Prostate gland (tissue), 2 donors: ENCODE results near the gene ASIC1. TPM values are rescaled to one million over a fixed set of nuclear protein-coding genes. Genes with fewer than 3 reads are reported as not detected.
A peak's percentile ranks its signal among the peaks of the same experiment; 100 is the strongest.

Experiments used
- DNase-seq: peaks from one replicate; pipeline ENCODE4 v3.0.0-alpha.2; 2019; ENCODE audit warnings: low spot score
- H3K27ac ChIP-seq, 2 donors: fragments of 200-600 bp; sonication (generic); 2 replicates each; pipeline ENCODE4 v1.5.1; 2017 to 2019
- H3K27me3 ChIP-seq: fragments of 200-600 bp; sonication (generic); replicated peaks from 2 replicates; pipeline ENCODE4 v1.5.1; 2019; ENCODE audit not compliant: insufficient read depth
- H3K36me3 ChIP-seq, 2 donors: fragments of 200-600 bp; sonication (generic); 1 replicate in 1 of 2; 2 replicates in 1 of 2; pipeline versions ENCODE4 v1.5.1 to v1.8.1; 2017 to 2019
- H3K4me1 ChIP-seq: fragments of 200-600 bp; sonication (generic); replicated peaks from 2 replicates; pipeline ENCODE4 v1.5.1; 2019
- H3K4me3 ChIP-seq, 2 donors: fragments of 200-600 bp; sonication (generic); 2 replicates each; pipeline ENCODE4 v1.5.1; 2017 to 2019
- H3K9me3 ChIP-seq: fragments of 200-600 bp; sonication (generic); 2 replicates; pipeline ENCODE4 v1.5.1; 2017
- POLR2A ChIP-seq: fragments of 450-650 bp; IDR thresholded peaks from one replicate; pipeline ENCODE4 v1.6.1; 2016; ENCODE audit warnings: antibody characterized with exemption, mild to moderate bottlenecking
- POLR2AphosphoS5 ChIP-seq: sonication (generic); formaldehyde crosslinking; IDR thresholded peaks from one replicate; pipeline ENCODE4 v1.6.1; 2017; ENCODE audit warnings: antibody characterized with exemption
- WGBS: methylation state at CpG from one replicate; pipeline ENCODE4 v1.1.5; 2018; 5-methylcytosine and 5-hydroxymethylcytosine counted together
- intact Hi-C: fragments of 100-400 bp; cut with DNase I; formaldehyde crosslinking; loops from one replicate; pipeline ENCODE4 v1.14.2; 2022
- total RNA-seq, 2 donors: library from RNA; depleted of rRNA; stranded (reverse); fragments of >200 nt; gene quantifications; one replicate each; pipeline ENCODE4 v1.1.0, GENCODE V29; 2016
- TF ChIP-seq, protein P1 (sequence below), 4 experiments: fragments of 200-600 bp in 2 of 4; fragments of 450-650 bp in 2 of 4; sonication (generic) in 2 of 4; IDR thresholded peaks; 1 replicate in 3 of 4; 2 replicates in 1 of 4; pipeline ENCODE4 v1.5.1; 2016 to 2019; ENCODE audit warnings: antibody characterized with exemption in 4 of 4, mild to moderate bottlenecking in 2 of 4, moderate library complexity in 2 of 4

Gene ASIC1
- total RNA-seq, 2 donors from 2014 or later = 2.7 to 3.2 TPM

DNA sequence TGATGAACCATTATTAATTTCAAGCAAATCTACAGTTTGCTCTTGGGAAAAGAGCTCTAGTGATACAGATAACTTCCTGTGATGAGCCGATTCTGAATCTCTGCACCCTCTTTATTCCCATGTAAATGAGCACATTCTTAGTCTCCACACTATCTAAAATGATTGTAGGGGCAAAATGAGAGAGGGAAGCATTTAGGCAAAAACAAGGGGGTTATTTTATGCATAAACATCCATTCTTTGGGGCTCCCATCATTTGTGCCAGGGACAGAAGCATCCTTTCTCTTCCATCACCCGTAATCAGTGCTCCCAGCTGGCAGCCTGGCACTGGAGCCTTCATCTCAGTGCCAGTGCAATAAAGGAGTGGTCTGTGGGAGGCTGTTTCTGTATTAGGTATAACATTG lies 44.7 kb downstream of the ASIC1 start:
- H3K36me3 ChIP-seq = peaks cover 3 to 10% of the 10 kb centered on the region in 2 donors
- 79% methylated on average over 2 of the region's 2 CpGs for WGBS
- no peak overlapping the region for H3K4me3 ChIP-seq
- H3K27me3 ChIP-seq = no peaks in the 10 kb centered on the region
- no peak overlapping the region for H3K27ac ChIP-seq
- H3K4me1 ChIP-seq = peaks cover 5% of the 10 kb centered on the region
- DNase-seq = no peak
- no peak for TF ChIP-seq POLR2AphosphoS5
- no peak for TF ChIP-seq POLR2A
- TF ChIP-seq, protein P1, sequence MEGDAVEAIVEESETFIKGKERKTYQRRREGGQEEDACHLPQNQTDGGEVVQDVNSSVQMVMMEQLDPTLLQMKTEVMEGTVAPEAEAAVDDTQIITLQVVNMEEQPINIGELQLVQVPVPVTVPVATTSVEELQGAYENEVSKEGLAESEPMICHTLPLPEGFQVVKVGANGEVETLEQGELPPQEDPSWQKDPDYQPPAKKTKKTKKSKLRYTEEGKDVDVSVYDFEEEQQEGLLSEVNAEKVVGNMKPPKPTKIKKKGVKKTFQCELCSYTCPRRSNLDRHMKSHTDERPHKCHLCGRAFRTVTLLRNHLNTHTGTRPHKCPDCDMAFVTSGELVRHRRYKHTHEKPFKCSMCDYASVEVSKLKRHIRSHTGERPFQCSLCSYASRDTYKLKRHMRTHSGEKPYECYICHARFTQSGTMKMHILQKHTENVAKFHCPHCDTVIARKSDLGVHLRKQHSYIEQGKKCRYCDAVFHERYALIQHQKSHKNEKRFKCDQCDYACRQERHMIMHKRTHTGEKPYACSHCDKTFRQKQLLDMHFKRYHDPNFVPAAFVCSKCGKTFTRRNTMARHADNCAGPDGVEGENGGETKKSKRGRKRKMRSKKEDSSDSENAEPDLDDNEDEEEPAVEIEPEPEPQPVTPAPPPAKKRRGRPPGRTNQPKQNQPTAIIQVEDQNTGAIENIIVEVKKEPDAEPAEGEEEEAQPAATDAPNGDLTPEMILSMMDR (IDR thresholded peaks at IDR 0.05) = no peak
- intact Hi-C loops = loop anchor here (10.0 kb wide), 1 partner anchor 213 kb away; no protein-coding TSS in a partner anchor
- no peaks in the 10 kb centered on the region for H3K9me3 ChIP-seq

DNA sequence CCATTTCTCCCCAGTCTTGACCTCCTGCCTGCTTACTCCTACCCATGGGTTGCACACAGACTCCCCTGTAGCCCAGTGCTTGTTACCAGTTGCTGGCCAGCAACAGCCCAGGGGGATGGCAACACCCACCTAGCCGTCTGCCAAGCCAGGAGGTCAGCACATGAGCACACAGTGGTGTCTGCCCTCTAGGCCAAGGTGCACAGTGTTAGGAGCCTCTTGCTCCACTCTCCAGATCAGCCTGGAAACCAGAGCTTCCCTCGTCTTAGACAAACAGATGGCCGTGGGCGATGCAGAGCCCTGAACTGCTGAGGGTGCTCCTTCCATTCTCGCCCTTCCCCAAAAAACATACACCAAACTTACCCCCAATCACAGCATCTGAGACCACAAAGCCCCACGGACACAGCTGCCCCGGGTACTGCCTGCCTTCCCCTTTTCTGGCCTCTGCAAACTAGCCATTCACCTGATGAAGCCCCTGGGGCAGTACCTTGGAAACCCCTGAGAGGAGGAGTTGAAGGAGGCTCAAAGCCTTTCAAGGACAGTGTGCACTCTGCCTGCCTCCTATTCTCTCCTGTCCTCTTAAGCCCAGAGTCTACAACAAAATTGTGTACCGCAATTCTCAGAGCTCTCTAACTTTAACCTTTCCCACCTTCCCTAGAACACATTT lies 45.4 kb downstream of the ASIC1 start:
- WGBS = 82% methylated on average over 8 of the region's 8 CpGs
- no peak overlapping the region for H3K27ac ChIP-seq
- no peaks in the 10 kb centered on the region for H3K9me3 ChIP-seq
- TF ChIP-seq POLR2A (no peak), POLR2AphosphoS5 (no peak)
- TF ChIP-seq, protein P1 (IDR thresholded peaks at IDR 0.05) = no peak
- H3K4me3 ChIP-seq = no peak overlapping the region
- H3K36me3 ChIP-seq = peaks cover 3 to 10% of the 10 kb centered on the region in 2 donors
- peaks cover 5% of the 10 kb centered on the region for H3K4me1 ChIP-seq
- no peak for DNase-seq
- H3K27me3 ChIP-seq = no peaks in the 10 kb centered on the region
- intact Hi-C loops = loop anchor here (10.0 kb wide), 1 partner anchor 212 kb away; no protein-coding TSS in a partner anchor

DNA sequence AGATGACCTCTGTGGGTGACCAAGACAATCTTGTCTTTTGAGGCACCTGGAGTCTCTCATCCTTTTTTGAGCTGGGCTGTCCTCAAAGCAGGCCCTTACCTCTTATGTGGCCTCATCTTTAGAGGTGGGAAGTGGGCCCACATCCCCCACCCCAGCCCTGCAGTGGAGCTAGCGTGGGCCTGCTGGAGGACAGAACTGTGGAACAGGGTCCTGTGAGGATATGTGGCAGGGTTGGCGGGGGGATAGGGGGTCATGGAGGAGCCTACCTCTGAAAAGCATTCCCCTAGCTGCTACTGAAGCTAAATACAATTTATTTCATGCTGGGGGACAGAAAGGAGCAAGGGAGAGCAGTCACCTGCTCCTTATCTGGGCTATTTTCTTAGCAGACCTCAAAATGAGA lies 46.0 kb downstream of the ASIC1 start:
- Histone ChIP-seq H3K36me3 (peaks cover 0 to 10% of the 10 kb centered on the region in 2 donors), H3K9me3 (no peaks in the 10 kb centered on the region), H3K4me1 (peaks cover 5% of the 10 kb centered on the region), H3K27ac (no peak overlapping the region), H3K27me3 (no peaks in the 10 kb centered on the region), H3K4me3 (no peak overlapping the region)
- TF ChIP-seq POLR2A = no peak
- TF ChIP-seq, protein P1 (IDR thresholded peaks at IDR 0.05) = no peak
- intact Hi-C loops = loop anchor here (10.0 kb wide), 1 partner anchor 211 kb away; no protein-coding TSS in a partner anchor
- WGBS = 94% methylated on average over 2 of the region's 2 CpGs
- DNase-seq = no peak

DNA sequence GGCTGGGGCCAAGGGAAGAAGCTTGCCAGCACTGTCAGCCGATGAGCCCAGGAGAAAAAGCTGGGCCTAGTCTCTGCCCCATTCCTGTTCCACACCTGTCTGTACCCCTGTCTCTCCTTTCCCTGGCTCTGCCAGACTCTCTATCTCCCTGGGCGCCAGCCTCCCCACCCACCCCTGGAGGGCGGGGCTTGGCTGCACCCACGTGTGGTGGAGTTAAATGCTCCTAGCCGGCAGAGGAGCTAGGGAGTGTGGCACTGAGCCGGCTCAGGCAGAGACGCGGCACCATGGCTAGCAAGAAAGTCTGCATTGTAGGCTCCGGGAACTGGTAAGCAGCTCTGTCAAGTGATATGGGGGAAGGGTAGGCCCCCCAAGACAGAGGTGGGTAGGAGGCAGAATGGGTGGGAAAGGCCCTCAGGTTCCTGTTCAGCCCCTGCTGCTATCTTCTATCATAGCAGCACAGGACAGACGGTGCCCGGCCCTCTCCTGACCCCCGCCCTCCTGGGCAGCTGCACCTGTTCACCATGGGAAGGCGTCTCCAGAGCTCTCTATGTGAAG lies 46.4 kb downstream of the ASIC1 start, which contains the start of gene GPD1:
GPD1 (plus strand) TSS at position 242 of the 555 bp plus-strand sequence; CDS start at position 285, 43 bp downstream.
- intact Hi-C loops = loop anchor here (10.0 kb wide), 1 partner anchor 211 kb away; no protein-coding TSS in a partner anchor
- Histone ChIP-seq H3K4me1 (peaks cover 5% of the 10 kb centered on the region), H3K27me3 (no peaks in the 10 kb centered on the region), H3K4me3 (no peak within 1 kb of the TSS), H3K27ac (no peak within 1 kb of the TSS), H3K9me3 (no peaks in the 10 kb centered on the region), H3K36me3 (peaks cover 0 to 8% of the 10 kb centered on the region in 2 donors)
- 18% methylated on average over 13 of the region's 13 CpGs for WGBS
- peak; percentile 77 for DNase-seq
- TF ChIP-seq POLR2A = peak; percentile 57
- TF ChIP-seq, protein P1 (IDR thresholded peaks at IDR 0.05) = peak in 2 of 4 experiments; percentile 11 to 23
- TF ChIP-seq POLR2AphosphoS5 = peak; percentile 82
